GM12878 (cell line): Measurements from ENCODE around the gene SCG2. TPM values are rescaled to one million over a fixed set of nuclear protein-coding genes. Genes with fewer than 3 reads are reported as not detected.

Source experiments
- ATAC-seq: fragments of 200-7000 bp; cut with Tn5 transposase; 3 replicates; pipeline ENCODE4 v1.9.1; 2020; ENCODE audit warnings: mild to moderate bottlenecking, moderate library complexity
- BruUV-seq: library from RNA; stranded (reverse); fragments of 400-500 nt; replicated peaks from 2 replicates; lab custom pipeline; 2021; lab: Mats Ljungman, UMichigan
- CTCF ChIA-PET: fragments of 300-600 bp; sonication (Branson Sonifier 250); formaldehyde crosslinking; extraction: SDS; loops from one replicate; lab custom pipeline; 2021; ENCODE audit warnings: inconsistent platforms; lab: Yijun Ruan, JAX
- POLR2A ChIA-PET: fragments of 350-600 bp; formaldehyde crosslinking; extraction: SDS; loops from one replicate; lab custom pipeline; 2021; ENCODE audit warnings: inconsistent platforms; lab: Charles Lee
- RAD21 ChIA-PET: fragments of 300-600 bp; sonication (Branson Sonifier 250); formaldehyde crosslinking; loops from one replicate; lab custom pipeline; 2023; ENCODE audit warnings: antibody characterized with exemption; ENCODE audit not compliant: unreplicated experiment; lab: Charles Lee
- SMC1A ChIA-PET: fragments of 300-600 bp; sonication (Branson Sonifier 250); formaldehyde crosslinking; loops from one replicate; lab custom pipeline; 2023; ENCODE audit not compliant: unreplicated experiment, uncharacterized antibody; lab: Charles Lee
- DNase-seq: peaks from one replicate; pipeline ENCODE4 v3.0.0-alpha.2; 2011; ENCODE audit warnings: low read depth, low spot score
- FAIRE-seq: peaks from 3 replicates; lab custom pipeline; 2011; peaks lifted over from hg19 to GRCh38; lab: Jason Lieb, UNC
- H2AFZ ChIP-seq: 2 replicates; pipeline ENCODE4 v1.6.0; 2011; ENCODE audit warnings: low read depth, low read length, control low read depth; ENCODE audit not compliant: control insufficient read depth
- H3K27ac ChIP-seq: 2 replicates; pipeline ENCODE4 v1.5.1; 2011; ENCODE audit warnings: control low read depth; ENCODE audit not compliant: control insufficient read depth, insufficient read depth
- H3K27me3 ChIP-seq, 2 experiments: replicated peaks in 1 of 2; 2 replicates each; pipeline versions ENCODE4 v1.6.0 to v1.6.1; 2011; ENCODE audit warnings: low read length in 1 of 2; ENCODE audit not compliant: control insufficient read depth in 2 of 2, insufficient read depth in 2 of 2
- H3K36me3 ChIP-seq, 2 experiments: 2 replicates each; pipeline ENCODE4 v1.5.1; 2011; ENCODE audit warnings: low read length in 1 of 2; ENCODE audit not compliant: control insufficient read depth in 2 of 2, insufficient read depth in 2 of 2
- H3K4me1 ChIP-seq: 2 replicates; pipeline ENCODE4 v1.6.1; 2011; ENCODE audit warnings: mild to moderate bottlenecking, low read length, moderate library complexity, mixed read lengths; ENCODE audit not compliant: control insufficient read depth, insufficient read depth
- H3K4me2 ChIP-seq: 2 replicates; pipeline ENCODE4 v1.6.0; 2011; ENCODE audit warnings: control low read depth; ENCODE audit not compliant: control insufficient read depth, insufficient read depth
- H3K4me3 ChIP-seq: fragments of 200-600 bp; sonication (generic); 2 replicates; pipeline ENCODE4 v1.5.1; 2016
- H3K79me2 ChIP-seq: 2 replicates; pipeline ENCODE4 v1.6.0; 2011; ENCODE audit warnings: low read length; ENCODE audit not compliant: control insufficient read depth, insufficient read depth
- H3K9ac ChIP-seq: 2 replicates; pipeline ENCODE4 v1.8.0; 2011; ENCODE audit warnings: low read length, control low read depth, mixed read lengths; ENCODE audit not compliant: control insufficient read depth, insufficient read depth
- H3K9me3 ChIP-seq: replicated peaks from 3 replicates; pipeline ENCODE4 v1.5.1; 2011; ENCODE audit warnings: mild to moderate bottlenecking, low read length; ENCODE audit not compliant: control insufficient read depth, insufficient read depth
- H4K20me1 ChIP-seq: 2 replicates; pipeline ENCODE4 v1.6.0; 2011; ENCODE audit not compliant: control insufficient read depth, insufficient read depth
- BCL11A ChIP-seq: IDR thresholded peaks from 2 replicates; pipeline ENCODE4 v1.6.1; 2011; ENCODE audit warnings: low read depth, low read length
- BHLHE40 ChIP-seq, 2 experiments: fragments of 450-650 bp in 1 of 2; IDR thresholded peaks; 2 replicates each; pipeline ENCODE4 v1.6.1; 2011 to 2017; ENCODE audit warnings: low read depth in 2 of 2, borderline replicate concordance in 1 of 2, improper control_type of control experiment in 1 of 2, low read length in 1 of 2, mild to moderate bottlenecking in 1 of 2
- CBX5 ChIP-seq: sonication (generic); IDR thresholded peaks from 2 replicates; pipeline ENCODE4 v1.6.1; 2016; ENCODE audit warnings: low read depth, moderate library complexity, mild to moderate bottlenecking, inconsistent platforms
- KDM1A ChIP-seq: fragments of 200-600 bp; sonication (generic); IDR thresholded peaks from 2 replicates; pipeline ENCODE4 v1.6.1; 2016; ENCODE audit warnings: borderline replicate concordance
- MTA2 ChIP-seq: fragments of 450-650 bp; IDR thresholded peaks from 2 replicates; pipeline ENCODE4 v1.6.1; 2016; ENCODE audit warnings: low read depth, mild to moderate bottlenecking, moderate library complexity
- NKRF ChIP-seq: fragments of 450-650 bp; conservative IDR thresholded peaks from 2 replicates; pipeline ENCODE4 v1.6.1; 2017; ENCODE audit warnings: mild to moderate bottlenecking, moderate library complexity
- PAX8 ChIP-seq: fragments of 450-650 bp; IDR thresholded peaks from 2 replicates; pipeline ENCODE4 v1.6.1; 2017; ENCODE audit warnings: mild to moderate bottlenecking, moderate library complexity
- PBX3 ChIP-seq: IDR thresholded peaks from 2 replicates; pipeline ENCODE4 v1.6.1; 2011; ENCODE audit warnings: mild to moderate bottlenecking, low read depth, low read length, moderate library complexity; ENCODE audit not compliant: insufficient replicate concordance
- RAD21 ChIP-seq: IDR thresholded peaks from 2 replicates; pipeline ENCODE4 v1.6.1; 2011; ENCODE audit warnings: mild to moderate bottlenecking, low read depth, low read length, moderate library complexity; ENCODE audit not compliant: insufficient read depth
- SMARCA5 ChIP-seq: fragments of 450-650 bp; IDR thresholded peaks from 2 replicates; pipeline ENCODE4 v1.6.1; 2017; ENCODE audit warnings: mild to moderate bottlenecking
- STAT1 ChIP-seq: fragments of 450-650 bp; conservative IDR thresholded peaks from 2 replicates; pipeline ENCODE4 v1.6.1; 2014; ENCODE audit warnings: antibody characterized with exemption, mild to moderate bottlenecking
- TAF1 ChIP-seq: IDR thresholded peaks from 2 replicates; pipeline ENCODE4 v1.6.1; 2011; ENCODE audit warnings: mild to moderate bottlenecking, low read depth, low read length, borderline replicate concordance
- USF1 ChIP-seq: IDR thresholded peaks from 2 replicates; pipeline ENCODE4 v1.6.1; 2011; ENCODE audit warnings: borderline replicate concordance, low read depth, mild to moderate bottlenecking, moderate library complexity, mixed read lengths, low read length; ENCODE audit not compliant: insufficient read depth; ENCODE audit errors: extremely low read length
- WGBS: methylation state at CpG from one replicate; pipeline ENCODE4 v1.1.6; 2016; ENCODE audit warnings: low lambda C conversion rate; ENCODE audit not compliant: insufficient replicate concordance, insufficient coverage; ENCODE audit errors: missing lambda C conversion rate; 5-methylcytosine and 5-hydroxymethylcytosine counted together
- in situ Hi-C: fragments of 300-500 bp; cut with MboI; formaldehyde crosslinking; loops from 9 replicates; pipeline ENCODE4 v1.14.3; 2018; ENCODE audit warnings: mixed read lengths
- intact Hi-C: fragments of 100-400 bp; cut with micrococcal nuclease; formaldehyde crosslinking; loops from one replicate; pipeline ENCODE4 v1.14.2; 2022; ENCODE audit not compliant: unreplicated experiment
- polyA plus RNA-seq, 11 experiments: library from polyadenylated mRNA; depleted of rRNA in 4 of 11; unstranded in 6 of 11; stranded (reverse) in 5 of 11; fragments of >200 nt; fragmentation: Nextera tagmentation in 4 of 11; fragmentation: Illumina TruSeq in 1 of 11; extraction: Ambion mirVana in 4 of 11; extraction: Trizol in 1 of 11; gene quantifications; 1 replicate in 1 of 11; 2 replicates in 10 of 11; pipeline versions ENCODE4 v1.2.1 to v1.2.3, GENCODE V29; 2011 to 2016; ENCODE audit warnings: inconsistent platforms in 2 of 11, missing spikeins in 2 of 11, low read depth in 1 of 11
- total RNA-seq, 4 experiments: library from RNA; depleted of rRNA in 3 of 4; stranded (reverse); fragments of >200 nt in 3 of 4; fragmentation: Illumina TruSeq in 1 of 4; extraction: Trizol in 1 of 4; gene quantifications; 2 replicates each; pipeline versions ENCODE4 v1.2.1 to v1.2.3, GENCODE V29; 2013 to 2021

SCG2 gene
- total and polyA plus RNA-seq, 10 of the 15 experiments (the other 5 are each of a cell fraction or from before 2014, with no cell fraction given), result 0.05 TPM; not detected in 9

- ChIA-PET POLR2A (no interaction called here), CTCF (interaction anchor here (0.6 to 1.5 kb wide), 5 partner anchors 15 to 647 kb away, joined by 3 to 5 read pairs (median 3); no protein-coding TSS in a partner anchor), RAD21 (interaction anchor here (1.1 kb wide), 1 partner anchor 629 kb away, joined by 5 read pairs; no protein-coding TSS in a partner anchor), SMC1A (interaction anchor here (0.6 kb wide), 1 partner anchor 1276 kb away, joined by 4 read pairs; no protein-coding TSS in a partner anchor)
- H3K27me3 ChIP-seq, result no peaks in the 10 kb centered on the region; a peak in 1 of 4 replicates
- H2AFZ ChIP-seq, result no peak overlapping the region
- H3K36me3 ChIP-seq, result no peaks in the 10 kb centered on the region
- no peak overlapping the region for H3K27ac ChIP-seq
- intact Hi-C loops (no loop called here), in situ Hi-C loops (no loop called here)
- DNase-seq (no peak), ATAC-seq (no peak), FAIRE-seq (no peak)
- no peak overlapping the region for H3K4me3 ChIP-seq
- H3K4me1 ChIP-seq, result no peaks in the 10 kb centered on the region
- no TSS peak for BruUV-seq
- H3K9ac ChIP-seq, result no peak overlapping the region
- no peak overlapping the region for H3K4me2 ChIP-seq
- TF ChIP-seq STAT1, result no peak
- TF ChIP-seq RAD21, result no peak
- TF ChIP-seq TAF1, result no peak
- no peak for TF ChIP-seq MTA2
- no peaks in the 10 kb centered on the region for H3K9me3 ChIP-seq
- no peaks in the 10 kb centered on the region; the same call in 1 of the 2 replicates for H4K20me1 ChIP-seq
- no peaks in the 10 kb centered on the region for H3K79me2 ChIP-seq
These were observed 1.1 kb downstream of the SCG2 start for GRCh38 chr2:223601018-223601417.

GRCh38 chr2:223599640-223600380 lies 2.4 kb downstream of the SCG2 start:
- ChIA-PET POLR2A (no interaction called here), SMC1A (interaction anchor here (1.1 kb wide), 1 partner anchor 628 kb away, joined by 3 read pairs; no protein-coding TSS in a partner anchor), CTCF (no interaction called here), RAD21 (interaction anchor here (1.1 kb wide), 1 partner anchor 628 kb away, joined by 5 read pairs; no protein-coding TSS in a partner anchor)
- Histone ChIP-seq H3K4me2 (no peak overlapping the region), H3K27me3 (no peaks in the 10 kb centered on the region; a peak in 1 of 4 replicates), H3K4me1 (no peaks in the 10 kb centered on the region), H3K27ac (no peak overlapping the region), H3K4me3 (no peak overlapping the region), H3K9me3 (no peaks in the 10 kb centered on the region), H2AFZ (no peak overlapping the region), H3K9ac (no peak overlapping the region), H4K20me1 (no peaks in the 10 kb centered on the region; the same call in 1 of the 2 replicates), H3K36me3 (no peaks in the 10 kb centered on the region), H3K79me2 (no peaks in the 10 kb centered on the region)
- DNase-seq (no peak), ATAC-seq (no peak), FAIRE-seq (no peak)
- WGBS, result 32% methylated on average over 6 of the region's 6 CpGs
- in situ Hi-C loops, result no loop called here
- BruUV-seq, result no TSS peak
- intact Hi-C loops, result no loop called here
- TF ChIP-seq PBX3, result no peak
- TF ChIP-seq USF1, result no peak
- TF ChIP-seq BCL11A, result no peak
- no peak for TF ChIP-seq PAX8
- TF ChIP-seq NKRF, result no peak
- no peak for TF ChIP-seq CBX5
- TF ChIP-seq SMARCA5, result no peak
- no peak for TF ChIP-seq BHLHE40 (IDR thresholded peaks at IDR 0.05; ENCODE audit: borderline replicate concordance in 1 of 2, low read depth in 2 of 2, low read length in 1 of 2)
- no peak for TF ChIP-seq KDM1A
